HCT116 (cell line): ENCODE data around the gene DOCK10.

Experiments used
- EGR1 ChIP-seq: IDR thresholded peaks from 2 replicates; pipeline ENCODE4 v1.6.1; 2012; ENCODE audit warnings: low read depth
- TF ChIP-seq, protein P1 (sequence below), 3 experiments: fragments of 200-600 bp in 1 of 3; sonication (generic) in 1 of 3; IDR thresholded peaks in 2 of 3; conservative IDR thresholded peaks in 1 of 3; 2 replicates each; pipeline ENCODE4 v1.5.1; 2012 to 2017; ENCODE audit warnings: low read depth in 2 of 3, low read length in 2 of 3, antibody characterized with exemption in 1 of 3, borderline replicate concordance in 1 of 3, control low read depth in 1 of 3, mild to moderate bottlenecking in 1 of 3, mixed read lengths in 1 of 3, mixed run types in 1 of 3, moderate library complexity in 1 of 3; ENCODE audit not compliant: insufficient read depth in 1 of 3

DNA sequence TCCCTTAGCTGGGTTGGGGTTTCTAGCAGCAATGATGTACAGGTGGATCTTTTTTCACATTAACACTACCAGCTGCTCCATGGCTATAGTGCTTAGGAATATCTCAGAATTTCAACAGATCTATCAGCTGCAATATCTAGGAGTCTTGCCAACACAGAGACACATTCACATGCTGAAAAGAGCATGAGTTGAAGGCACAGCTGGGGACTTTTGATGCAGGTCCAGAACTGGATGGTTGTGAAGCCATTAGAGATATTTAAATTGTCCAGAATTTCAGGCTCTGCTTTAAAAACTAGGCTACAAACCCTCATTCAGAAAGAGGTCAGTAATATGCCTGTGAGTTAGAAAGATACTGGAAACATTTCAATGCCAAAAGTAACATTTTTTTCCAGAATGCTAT lies 203.9 kb downstream of the DOCK10 start:
- TF ChIP-seq, protein P1, sequence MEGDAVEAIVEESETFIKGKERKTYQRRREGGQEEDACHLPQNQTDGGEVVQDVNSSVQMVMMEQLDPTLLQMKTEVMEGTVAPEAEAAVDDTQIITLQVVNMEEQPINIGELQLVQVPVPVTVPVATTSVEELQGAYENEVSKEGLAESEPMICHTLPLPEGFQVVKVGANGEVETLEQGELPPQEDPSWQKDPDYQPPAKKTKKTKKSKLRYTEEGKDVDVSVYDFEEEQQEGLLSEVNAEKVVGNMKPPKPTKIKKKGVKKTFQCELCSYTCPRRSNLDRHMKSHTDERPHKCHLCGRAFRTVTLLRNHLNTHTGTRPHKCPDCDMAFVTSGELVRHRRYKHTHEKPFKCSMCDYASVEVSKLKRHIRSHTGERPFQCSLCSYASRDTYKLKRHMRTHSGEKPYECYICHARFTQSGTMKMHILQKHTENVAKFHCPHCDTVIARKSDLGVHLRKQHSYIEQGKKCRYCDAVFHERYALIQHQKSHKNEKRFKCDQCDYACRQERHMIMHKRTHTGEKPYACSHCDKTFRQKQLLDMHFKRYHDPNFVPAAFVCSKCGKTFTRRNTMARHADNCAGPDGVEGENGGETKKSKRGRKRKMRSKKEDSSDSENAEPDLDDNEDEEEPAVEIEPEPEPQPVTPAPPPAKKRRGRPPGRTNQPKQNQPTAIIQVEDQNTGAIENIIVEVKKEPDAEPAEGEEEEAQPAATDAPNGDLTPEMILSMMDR (IDR thresholded peaks at IDR 0.05 in 2 of 3, conservative IDR thresholded peaks at IDR 0.05 in 1 of 3; ENCODE audit: borderline replicate concordance in 1 of 3, insufficient read depth in 1 of 3, low read depth in 2 of 3, low read length in 2 of 3): no peak
- no peak for TF ChIP-seq EGR1
